Central memory CD8-positive, alpha-beta T cell (primary cell): ENCODE data around the gene BAG5.
"Not testable (repeated sequence)": the region's sequence is repeated elsewhere in the genome, so short reads cannot be mapped to it uniquely, and the experiment has no call there.

Experiments used
- ATAC-seq: fragments of 150-1000 bp; cut with Tn5 transposase; replicated peaks from 2 replicates; pipeline ENCODE4 v1.10.0; 2022; ENCODE audit warnings: mild to moderate bottlenecking, moderate FRiP score, moderate number of reproducible peaks; ENCODE audit not compliant: poor library complexity, severe bottlenecking; ENCODE audit errors: extremely low read depth
- DNase-seq, 2 donors: peaks; one replicate each; pipeline ENCODE4 v3.0.0; 2021; ENCODE audit warnings: low spot score in 2 of 2
- H3K27ac Mint-ChIP-seq: one replicate; pipeline ENCODE4 v1.8.0; 2022; ENCODE audit warnings: low read depth, mild to moderate bottlenecking, moderate library complexity, mixed read lengths
- H3K27me3 Mint-ChIP-seq: one replicate; pipeline ENCODE4 v1.8.0; 2022; ENCODE audit warnings: mixed read lengths
- H3K36me3 Mint-ChIP-seq: one replicate; pipeline ENCODE4 v1.8.0; 2022; ENCODE audit warnings: mild to moderate bottlenecking, moderate library complexity, mixed read lengths; ENCODE audit not compliant: insufficient read depth
- H3K4me1 Mint-ChIP-seq: one replicate; pipeline ENCODE4 v1.8.0; 2022; ENCODE audit warnings: mixed read lengths
- H3K4me3 Mint-ChIP-seq: one replicate; pipeline ENCODE4 v1.8.0; 2022; ENCODE audit warnings: mild to moderate bottlenecking, moderate library complexity, mixed read lengths
- H3K9me3 Mint-ChIP-seq: one replicate; pipeline ENCODE4 v1.8.0; 2022; ENCODE audit warnings: mixed read lengths

Gene BAG5

DNA sequence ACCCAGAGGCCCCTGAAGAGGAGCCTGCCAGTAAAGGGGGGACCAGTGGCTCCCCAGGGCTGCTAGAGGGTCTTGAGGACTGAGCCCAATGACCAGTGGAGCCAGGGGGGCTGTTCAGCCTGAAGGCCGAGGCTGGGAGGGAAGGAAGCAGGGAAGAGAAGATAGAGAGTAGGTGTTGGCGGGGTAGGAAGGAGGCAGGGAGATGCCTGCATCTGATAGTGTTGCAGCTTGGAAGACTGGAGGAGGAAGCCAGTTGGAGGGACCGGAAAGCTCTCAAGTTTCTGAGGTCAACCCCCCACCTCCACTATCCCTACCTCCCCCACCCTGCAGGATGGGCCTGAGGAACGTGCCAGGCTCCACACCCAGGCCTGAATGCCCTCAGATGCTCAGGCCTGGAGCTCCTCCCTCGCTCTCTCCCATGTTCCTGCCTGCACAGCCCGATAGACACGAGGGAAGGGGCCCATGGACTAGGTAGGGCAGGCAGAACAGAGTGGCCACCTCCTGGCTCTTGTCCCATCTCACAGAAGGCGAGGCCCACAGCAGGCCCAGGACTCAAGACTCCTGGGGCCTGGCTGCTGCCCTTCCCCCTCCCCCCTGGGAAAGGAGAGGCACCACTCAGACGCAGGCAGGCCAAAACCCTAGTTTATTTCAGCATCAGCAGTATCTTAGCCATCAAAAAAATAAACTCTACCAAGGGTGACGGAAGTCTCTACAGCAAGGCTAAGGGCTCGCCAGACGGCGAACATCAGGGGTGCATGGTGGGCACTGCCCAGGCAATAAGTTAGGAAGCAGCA is 43.2 kb downstream of the BAG5 start:
- peak overlapping the region; percentile 60 for H3K4me3 Mint-ChIP-seq
- DNase-seq = no peak
- H3K36me3 Mint-ChIP-seq = peaks cover 5% of the 10 kb centered on the region
- no peak for ATAC-seq
- no peaks in the 10 kb centered on the region for H3K27me3 Mint-ChIP-seq
- H3K9me3 Mint-ChIP-seq = no peaks in the 10 kb centered on the region
- peaks cover 14% of the 10 kb centered on the region for H3K4me1 Mint-ChIP-seq
- H3K27ac Mint-ChIP-seq = no peak overlapping the region

DNA sequence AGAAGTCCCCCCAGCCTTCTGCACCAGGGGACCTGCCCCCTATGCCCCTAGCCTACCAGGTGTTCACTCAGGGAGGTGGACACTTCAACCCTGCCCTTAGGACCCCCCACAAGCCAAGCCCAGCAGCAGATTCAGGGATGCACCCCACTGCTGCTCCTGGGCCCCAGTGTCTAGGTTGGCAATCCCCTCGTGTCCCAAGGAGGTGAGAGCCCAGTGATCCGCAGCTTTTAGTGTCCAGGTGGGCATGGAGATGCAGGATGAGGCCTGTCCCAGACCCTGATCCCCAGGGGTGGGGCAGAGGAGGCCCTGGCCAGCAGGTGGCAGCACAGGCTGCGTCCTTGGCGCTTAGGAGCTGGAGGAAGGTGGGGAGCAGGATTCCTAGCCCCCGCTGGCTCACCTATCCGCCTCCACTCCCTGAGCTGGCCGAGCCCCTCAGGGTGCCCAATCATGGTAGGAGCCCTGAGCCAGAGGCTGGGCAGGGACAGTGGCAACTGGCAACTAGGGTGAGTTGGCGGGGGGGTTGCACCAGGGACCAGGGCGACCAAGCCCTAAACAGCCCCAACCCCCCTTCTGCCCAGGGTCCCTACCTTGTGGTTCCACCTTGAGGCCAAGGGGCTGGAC is 43.9 kb downstream of the BAG5 start:
- Mint-ChIP-seq H3K4me3 (no peak overlapping the region), H3K27me3 (no peaks in the 10 kb centered on the region), H3K4me1 (peaks cover 14% of the 10 kb centered on the region), H3K36me3 (peaks cover 5% of the 10 kb centered on the region), H3K27ac (no peak overlapping the region), H3K9me3 (no peaks in the 10 kb centered on the region)
- peak; percentile 37 to 49 for DNase-seq
- ATAC-seq = no peak

DNA sequence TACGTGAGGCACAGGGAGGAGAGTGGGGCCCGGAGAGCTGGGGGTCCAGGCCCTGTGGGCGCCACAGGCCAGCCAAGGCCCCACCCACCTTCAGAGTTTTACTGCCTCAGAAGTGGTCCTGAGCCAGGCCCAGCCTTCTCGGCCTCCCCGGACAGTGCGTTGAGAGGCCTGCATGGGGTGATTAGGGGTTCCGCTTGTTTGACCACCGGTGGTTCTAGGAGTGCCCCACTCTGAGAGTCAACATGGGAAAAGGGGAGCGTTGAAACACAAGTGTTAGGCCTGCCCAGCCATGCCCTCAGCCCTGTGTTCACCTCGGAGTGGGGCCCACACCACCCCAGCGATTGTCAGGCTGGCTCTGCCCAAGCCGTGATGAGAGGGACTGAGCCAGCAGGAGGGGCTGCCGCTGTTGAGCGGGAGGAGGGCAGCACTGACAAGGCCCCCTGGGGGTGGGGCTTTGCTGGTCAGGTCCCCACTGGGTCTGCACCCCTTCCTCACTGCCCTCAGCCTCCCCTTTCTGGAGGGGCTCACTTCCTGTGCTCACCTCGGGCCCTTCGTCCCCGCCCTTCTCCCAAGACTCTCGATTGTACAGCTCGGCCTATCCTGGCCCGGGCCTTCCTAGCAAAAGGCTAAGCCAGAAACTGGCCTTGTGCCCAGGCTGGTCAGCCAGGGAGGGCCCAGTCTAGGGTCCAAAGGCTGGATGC is 44.6 kb downstream of the BAG5 start:
- H3K27ac Mint-ChIP-seq = no peak overlapping the region
- H3K36me3 Mint-ChIP-seq = peaks cover 5% of the 10 kb centered on the region
- no peak for ATAC-seq
- no peak for DNase-seq
- no peaks in the 10 kb centered on the region for H3K9me3 Mint-ChIP-seq
- peaks cover 14% of the 10 kb centered on the region for H3K4me1 Mint-ChIP-seq
- H3K4me3 Mint-ChIP-seq = no peak overlapping the region
- H3K27me3 Mint-ChIP-seq = no peaks in the 10 kb centered on the region

DNA sequence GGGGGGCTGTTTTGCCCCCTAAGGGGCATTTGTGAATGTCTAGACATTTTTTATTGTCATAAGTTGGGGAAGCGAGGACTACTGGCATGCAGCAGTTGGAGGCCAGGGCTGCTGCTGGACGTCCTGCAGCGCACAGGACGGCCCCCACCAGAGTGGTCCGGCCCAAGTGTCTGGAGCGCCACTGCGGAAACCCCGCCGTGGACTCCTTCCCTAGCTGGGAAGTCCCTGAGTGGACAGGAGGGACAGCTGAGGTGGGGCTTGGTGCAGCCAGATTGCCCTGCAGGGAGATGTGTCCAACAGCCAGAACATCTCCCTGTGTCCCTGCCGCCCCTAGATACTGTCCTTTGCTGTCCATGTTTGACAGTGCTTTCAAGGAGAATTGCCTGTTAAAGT is 45.3 kb downstream of the BAG5 start:
- Mint-ChIP-seq H3K4me3 (no peak overlapping the region), H3K4me1 (peaks cover 18% of the 10 kb centered on the region), H3K27ac (no peak overlapping the region), H3K9me3 (no peaks in the 10 kb centered on the region), H3K27me3 (no peaks in the 10 kb centered on the region), H3K36me3 (peaks cover 10% of the 10 kb centered on the region)
- ATAC-seq = no peak
- DNase-seq = no peak

DNA sequence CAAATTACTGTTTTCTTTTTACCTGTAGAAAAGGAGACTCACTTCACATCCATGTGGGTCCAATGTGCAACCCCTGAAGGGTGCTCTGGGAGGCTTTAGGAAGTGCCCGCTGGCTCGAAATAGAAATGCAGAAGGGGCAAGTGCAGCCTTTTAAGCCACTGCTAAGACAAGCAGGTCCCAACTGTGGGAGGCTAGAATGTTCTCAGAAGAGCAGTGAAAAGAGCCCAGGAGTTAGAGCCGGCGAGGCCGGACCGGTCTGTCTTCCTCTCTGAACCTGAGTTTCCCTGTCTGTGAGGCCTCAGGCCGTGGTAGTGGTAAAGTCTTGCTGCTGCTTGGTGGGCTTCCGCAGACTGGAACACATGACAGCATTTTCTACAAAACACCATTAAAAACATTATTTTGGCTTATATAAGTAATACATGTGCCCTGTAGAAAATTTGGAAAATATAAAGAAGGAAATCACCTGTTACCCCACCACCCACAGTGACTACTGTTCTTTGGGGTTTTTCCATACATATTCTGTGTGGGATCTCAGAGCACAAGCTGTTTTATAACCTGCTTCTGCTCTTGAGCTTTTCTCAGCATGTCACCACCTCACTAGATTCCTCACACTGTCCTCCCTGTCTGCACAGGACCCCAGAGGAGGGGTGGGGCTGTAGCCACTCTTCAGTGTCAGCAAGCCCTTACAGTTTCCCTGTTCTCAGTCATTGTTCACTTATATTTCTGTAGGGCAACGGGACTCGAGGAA is 45.9 kb downstream of the BAG5 start:
- Mint-ChIP-seq H3K9me3 (no peaks in the 10 kb centered on the region), H3K4me3 (no peak overlapping the region), H3K27ac (no peak overlapping the region), H3K36me3 (peaks cover 14% of the 10 kb centered on the region), H3K27me3 (no peaks in the 10 kb centered on the region), H3K4me1 (peaks cover 18% of the 10 kb centered on the region)
- DNase-seq (no peak), ATAC-seq (no peak)

DNA sequence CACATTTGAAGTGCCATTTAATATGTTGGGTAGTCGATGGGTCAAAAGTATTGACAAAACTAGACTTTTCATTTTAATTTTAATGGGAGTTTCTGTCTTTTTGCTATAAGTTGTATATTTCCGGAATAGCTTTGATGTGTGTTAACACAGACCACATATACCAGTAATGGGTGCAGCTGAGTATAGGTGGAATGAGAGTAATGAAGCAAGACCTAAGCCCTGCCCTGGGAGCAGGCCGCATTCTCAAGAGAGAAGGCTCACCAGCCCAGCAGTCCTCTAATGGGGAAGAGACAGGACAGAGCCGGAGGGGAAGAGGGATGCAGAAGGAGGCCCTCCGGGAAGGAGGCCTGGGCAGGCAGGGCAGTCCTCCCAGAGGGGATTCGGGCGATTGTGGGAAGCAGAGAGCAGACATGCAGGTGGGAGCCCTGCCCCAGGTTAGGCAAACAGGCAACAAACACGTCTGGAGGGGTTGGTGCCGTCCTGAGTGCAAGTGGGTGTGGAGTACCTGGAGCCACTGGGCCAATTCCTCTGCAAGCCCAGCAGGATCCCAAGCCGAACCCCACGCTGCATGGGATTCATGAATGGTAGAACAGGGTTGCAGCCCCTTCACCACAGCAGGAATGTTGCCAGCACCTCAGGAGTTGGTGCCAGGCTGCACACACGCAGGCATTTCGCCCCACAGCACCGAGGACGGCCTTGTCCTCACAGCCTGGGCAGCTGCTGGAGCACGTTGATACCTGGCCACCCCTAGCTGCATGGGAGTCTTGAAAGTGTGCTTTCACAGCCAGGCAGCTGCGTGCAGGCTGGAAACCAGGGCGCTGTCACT is 47.6 kb downstream of the BAG5 start:
- Mint-ChIP-seq H3K27me3 (no peaks in the 10 kb centered on the region), H3K36me3 (peaks cover 13% of the 10 kb centered on the region), H3K9me3 (no peaks in the 10 kb centered on the region), H3K4me3 (no peak overlapping the region), H3K27ac (no peak overlapping the region), H3K4me1 (peaks cover 18% of the 10 kb centered on the region)
- DNase-seq = no peak
- no peak for ATAC-seq

DNA sequence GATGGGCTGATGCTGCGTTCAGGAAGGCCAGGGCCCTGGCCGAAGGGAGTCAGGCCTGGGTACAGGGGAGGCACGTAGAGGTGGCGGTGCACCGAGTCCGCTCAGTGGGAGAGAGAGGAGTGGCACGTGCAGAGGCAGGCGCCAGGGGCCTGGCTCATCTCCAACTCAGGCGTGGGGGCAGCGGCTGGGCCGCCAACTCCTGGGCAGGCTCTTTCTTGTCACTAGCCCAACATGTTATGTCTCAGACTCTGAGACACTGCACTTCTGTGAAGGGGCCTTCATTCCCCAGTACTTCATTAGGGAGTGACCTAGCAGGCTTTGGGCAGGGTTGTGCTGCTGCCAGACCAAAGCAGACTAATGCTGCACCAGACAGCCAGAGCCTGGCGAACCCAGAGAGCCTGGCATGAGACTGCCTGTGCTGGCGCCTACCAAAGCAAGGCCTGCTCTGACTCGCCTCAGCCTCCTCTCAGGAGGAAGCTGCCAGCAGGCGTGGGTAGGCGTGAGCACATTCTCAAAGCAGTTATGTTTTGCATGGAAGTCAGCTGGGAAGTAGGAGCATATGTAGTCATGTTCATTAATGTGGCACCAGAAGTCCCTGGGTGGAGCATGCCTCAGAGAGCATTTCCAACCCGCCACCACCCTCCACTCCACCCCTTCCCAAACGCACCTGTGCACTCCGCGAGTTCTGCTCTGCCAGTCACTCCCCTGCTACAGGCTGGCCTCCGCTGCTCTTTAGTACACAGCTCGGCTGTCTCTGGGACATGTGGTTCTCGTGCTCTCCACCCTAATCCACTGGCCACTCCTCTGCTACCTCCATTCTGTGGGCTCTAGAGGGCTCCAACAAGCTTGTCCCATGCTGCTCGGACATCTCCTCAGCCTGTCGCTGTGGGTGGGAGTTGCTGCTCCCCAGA is 49.5 kb downstream of the BAG5 start:
- no peak overlapping the region for H3K27ac Mint-ChIP-seq
- ATAC-seq = no peak
- H3K36me3 Mint-ChIP-seq = peaks cover 17% of the 10 kb centered on the region
- peaks cover 8% of the 10 kb centered on the region for H3K4me1 Mint-ChIP-seq
- no peak overlapping the region for H3K4me3 Mint-ChIP-seq
- no peaks in the 10 kb centered on the region for H3K27me3 Mint-ChIP-seq
- no peaks in the 10 kb centered on the region for H3K9me3 Mint-ChIP-seq
- DNase-seq = no peak

DNA sequence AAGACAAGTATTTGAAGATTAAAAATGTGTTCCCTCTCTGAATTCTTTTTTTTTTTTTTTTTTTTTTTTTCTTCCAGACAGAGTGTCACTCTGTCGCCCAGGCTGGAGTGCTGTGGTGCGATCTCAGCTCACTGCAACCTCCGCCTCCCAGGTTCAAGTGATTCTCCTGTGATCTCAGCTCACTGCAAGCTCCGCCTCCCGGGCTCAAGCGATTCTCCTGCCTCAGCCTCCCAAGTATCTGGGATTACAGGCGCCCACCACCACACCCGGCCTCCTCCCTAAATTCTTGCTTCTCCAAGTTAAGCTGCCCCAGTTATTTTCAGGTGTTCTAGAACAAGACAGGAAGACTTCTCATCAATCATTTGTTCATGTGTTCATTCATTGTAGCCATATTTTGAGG is 50.3 kb downstream of the BAG5 start:
- not testable (repeated sequence) for ATAC-seq, H3K4me3 Mint-ChIP-seq, DNase-seq, H3K27ac Mint-ChIP-seq, H3K27me3 Mint-ChIP-seq, H3K9me3 Mint-ChIP-seq, H3K4me1 Mint-ChIP-seq
- H3K36me3 Mint-ChIP-seq = peaks cover 17% of the 10 kb centered on the region

DNA sequence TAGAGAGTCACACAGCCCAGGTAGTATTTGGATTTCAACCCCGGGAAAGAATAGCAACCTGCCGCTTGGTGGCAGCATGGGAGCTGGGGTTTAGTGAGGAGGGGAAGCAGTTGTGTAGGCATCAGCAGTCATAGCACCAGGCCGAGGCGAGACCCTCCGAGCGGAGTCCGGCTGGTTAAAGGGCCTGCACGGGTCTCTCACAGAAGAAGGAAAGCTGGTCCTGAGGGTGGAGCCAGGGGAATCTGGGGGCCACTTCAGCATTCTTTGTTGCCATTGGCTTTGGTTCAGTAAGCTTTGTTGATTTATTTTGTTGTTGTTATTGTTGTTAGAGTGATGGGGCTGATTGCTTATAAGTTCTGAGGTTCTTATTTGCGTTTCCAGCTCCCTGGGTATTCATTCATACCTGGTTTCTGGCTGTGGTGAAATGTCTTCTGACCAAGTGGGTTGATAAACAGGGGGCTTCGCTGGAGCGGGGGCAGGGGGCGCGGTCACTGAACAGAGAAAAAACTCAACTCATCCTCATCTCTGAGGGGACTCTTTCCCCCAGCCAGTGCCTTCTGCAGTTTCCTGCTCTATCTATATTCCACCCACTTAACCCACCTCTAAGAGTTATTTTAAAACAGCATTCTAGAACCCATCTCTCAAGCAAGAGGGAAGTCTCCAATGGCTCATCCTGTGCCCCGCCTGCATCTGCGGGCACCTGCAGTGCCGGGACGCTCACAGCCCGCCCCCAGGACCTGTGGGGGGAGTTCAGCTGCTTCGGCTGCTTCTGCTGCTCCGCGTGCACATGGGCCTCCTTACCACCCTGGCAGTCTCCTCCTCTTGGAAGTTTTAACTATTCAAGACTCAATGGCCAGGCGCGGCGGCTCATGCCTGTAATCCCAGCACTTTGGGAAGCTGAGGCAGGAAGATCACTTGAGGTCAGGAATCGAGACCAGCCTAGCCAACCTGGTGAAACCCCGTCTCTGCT is 51.4 kb downstream of the BAG5 start:
- H3K36me3 Mint-ChIP-seq = peaks cover 21% of the 10 kb centered on the region
- peak overlapping the region; percentile 57 for H3K27ac Mint-ChIP-seq
- no peaks in the 10 kb centered on the region for H3K27me3 Mint-ChIP-seq
- no peak overlapping the region for H3K4me3 Mint-ChIP-seq
- H3K4me1 Mint-ChIP-seq = peaks cover 8% of the 10 kb centered on the region
- DNase-seq (no peak), ATAC-seq (no peak)
- H3K9me3 Mint-ChIP-seq = no peaks in the 10 kb centered on the region

DNA sequence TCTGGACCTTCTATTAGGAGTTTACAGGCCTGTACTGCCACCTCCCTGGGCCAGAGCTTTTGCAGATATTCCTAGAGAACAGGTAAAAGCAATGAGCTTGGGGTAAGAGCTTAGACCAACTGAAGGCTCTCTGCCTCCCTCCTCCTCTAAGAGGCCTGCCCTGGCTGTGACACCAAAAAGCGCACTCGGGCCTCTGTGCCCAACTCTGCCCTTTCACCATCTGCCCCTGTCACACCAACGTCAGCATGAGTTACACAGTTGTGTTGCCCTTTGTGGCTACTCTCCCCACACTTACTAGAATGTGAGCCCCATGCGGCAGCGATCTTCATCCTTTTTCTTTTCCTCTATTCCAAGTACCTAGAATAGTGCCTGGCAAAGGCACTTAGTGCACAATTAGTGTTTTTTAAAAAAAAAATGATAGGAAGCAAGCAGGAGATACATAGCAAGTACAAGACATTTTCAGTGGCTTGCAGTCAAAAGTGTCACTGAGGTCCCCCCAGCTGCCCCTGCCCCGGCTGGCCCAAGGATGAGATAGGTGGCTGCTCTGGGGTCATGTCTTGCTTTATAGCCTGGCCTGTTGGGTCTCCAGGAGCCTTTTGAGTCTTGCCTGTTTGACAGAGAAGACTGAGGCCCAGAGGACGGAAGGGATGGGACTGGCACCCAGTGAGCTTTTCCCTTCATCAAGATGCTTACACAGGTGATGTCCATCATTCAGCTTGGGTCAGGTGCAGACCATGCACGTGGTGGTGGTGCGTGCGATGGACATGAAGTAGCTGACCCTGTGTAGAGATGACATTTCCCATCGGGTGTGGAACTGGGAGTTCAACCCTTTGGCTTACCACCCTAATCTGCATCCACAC is 52.4 kb downstream of the BAG5 start:
- H3K36me3 Mint-ChIP-seq = peaks cover 28% of the 10 kb centered on the region
- H3K9me3 Mint-ChIP-seq = no peaks in the 10 kb centered on the region
- ATAC-seq (no peak), DNase-seq (no peak)
- H3K4me1 Mint-ChIP-seq = peaks cover 8% of the 10 kb centered on the region
- H3K4me3 Mint-ChIP-seq = no peak overlapping the region
- H3K27me3 Mint-ChIP-seq = no peaks in the 10 kb centered on the region
- H3K27ac Mint-ChIP-seq = no peak overlapping the region
